Posterior cingulate gyrus (tissue), 11 donors: Measurements from ENCODE around the gene FMNL2.

Experiments
- DNase-seq, 10 donors: peaks; one replicate each; pipeline versions ENCODE4 v3.0.0 to v3.0.0-alpha.2; 2020 to 2021; ENCODE audit warnings: mixed read lengths in 3 of 10
- intact Hi-C: fragments of 100-400 bp; cut with DNase I; formaldehyde crosslinking; loops from one replicate; pipeline ENCODE4 v1.15.1; 2023

Gene FMNL2

DNA sequence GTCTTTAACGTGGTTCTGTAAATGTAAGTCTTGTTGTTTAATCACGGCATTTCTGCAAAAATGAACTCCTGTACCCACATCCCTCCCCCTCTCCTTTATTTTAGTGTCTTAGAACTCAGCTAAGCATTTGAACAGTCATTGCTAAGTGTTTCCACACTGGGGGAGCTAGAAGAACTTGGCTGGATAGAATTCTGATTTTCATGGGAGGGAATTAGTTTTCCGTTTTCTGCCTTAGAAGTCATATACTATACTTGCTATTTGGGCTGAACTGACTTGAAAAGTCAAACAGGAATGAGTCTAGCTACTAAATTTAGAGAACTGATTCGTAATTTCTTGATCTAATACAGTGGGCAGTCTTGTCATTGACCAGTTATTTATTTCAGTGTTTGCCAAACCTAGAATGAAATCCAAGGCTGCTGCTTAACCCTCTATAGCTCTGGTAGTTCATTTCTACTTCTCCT, 61.1 kb downstream of the FMNL2 start:
- DNase-seq = no peak
- intact Hi-C loops = loop anchor here (5.0 kb wide), 1 partner anchor 49 kb away; no protein-coding TSS in a partner anchor

DNA sequence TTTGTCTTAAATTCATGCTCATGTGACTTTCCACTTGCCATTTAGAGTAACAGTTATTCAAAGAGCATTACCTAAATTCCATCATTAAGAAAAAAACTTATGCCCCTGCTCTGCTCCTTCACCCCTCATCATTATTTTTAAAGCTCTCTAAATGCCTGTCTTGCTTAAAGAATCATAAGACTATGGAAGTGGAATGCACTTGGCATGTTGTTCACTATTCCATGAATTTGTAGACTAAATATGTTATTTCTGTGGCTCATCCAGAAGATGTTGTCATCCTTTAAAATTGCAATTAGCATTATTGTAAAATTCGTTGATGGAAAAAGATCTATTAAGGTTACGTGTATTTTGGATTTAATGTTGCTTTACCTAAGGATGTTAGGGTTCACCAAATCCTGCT, 61.8 kb downstream of the FMNL2 start:
- intact Hi-C loops = loop anchor here (5.0 kb wide), 1 partner anchor 49 kb away; no protein-coding TSS in a partner anchor
- no peak for DNase-seq

DNA sequence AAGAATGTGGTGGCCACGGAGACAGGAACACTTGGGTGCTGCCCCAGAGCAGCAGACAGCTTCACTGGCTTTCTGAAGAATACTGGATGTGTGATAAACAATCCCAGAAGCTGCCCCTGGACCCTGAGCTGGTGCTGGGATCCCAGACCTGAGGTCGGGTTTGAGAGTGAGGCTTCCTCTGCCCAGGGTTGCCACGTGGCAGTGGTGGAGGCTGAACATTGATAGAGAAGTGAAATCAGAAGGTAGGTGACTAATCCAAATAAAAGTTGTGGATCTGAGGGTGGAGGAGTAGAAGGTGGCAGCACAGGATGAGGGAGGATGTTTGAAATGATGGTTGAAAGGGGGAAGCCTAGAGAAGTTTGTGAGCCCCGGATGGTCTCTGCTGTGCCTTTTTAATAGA, 64.0 kb downstream of the FMNL2 start:
- DNase-seq = no peak
- intact Hi-C loops = loop anchor here (5.0 kb wide), 1 partner anchor 52 kb away; no protein-coding TSS in a partner anchor

DNA sequence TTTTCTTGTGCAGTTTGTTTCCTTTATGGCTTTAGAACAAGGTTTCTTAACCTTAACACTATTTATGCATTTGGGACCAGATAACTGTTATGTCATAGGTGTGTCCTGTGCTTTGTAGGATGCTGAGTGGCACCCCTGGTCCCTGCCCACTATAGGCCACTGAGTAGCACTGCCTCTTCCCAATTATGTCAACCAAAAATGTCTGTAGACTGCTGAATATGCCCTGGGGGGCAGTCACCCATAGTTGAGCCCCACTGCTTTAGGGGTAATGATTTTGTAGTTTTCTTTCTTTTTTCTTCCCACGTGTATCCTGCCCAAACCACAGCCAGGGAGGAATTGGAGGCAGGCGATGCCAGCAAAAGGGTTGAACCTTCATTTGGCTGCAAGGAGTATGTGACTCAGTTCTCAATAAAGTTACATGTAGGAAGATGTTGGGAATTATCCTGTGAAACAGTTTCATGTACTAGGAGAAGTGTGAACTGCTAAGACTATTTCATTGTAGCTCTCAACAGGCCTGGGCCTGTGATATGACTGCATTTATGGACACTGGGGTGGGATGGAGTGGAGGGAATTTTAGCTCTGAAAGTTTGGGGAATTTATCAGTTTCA, 65.7 kb downstream of the FMNL2 start:
- intact Hi-C loops = no loop called here

DNA sequence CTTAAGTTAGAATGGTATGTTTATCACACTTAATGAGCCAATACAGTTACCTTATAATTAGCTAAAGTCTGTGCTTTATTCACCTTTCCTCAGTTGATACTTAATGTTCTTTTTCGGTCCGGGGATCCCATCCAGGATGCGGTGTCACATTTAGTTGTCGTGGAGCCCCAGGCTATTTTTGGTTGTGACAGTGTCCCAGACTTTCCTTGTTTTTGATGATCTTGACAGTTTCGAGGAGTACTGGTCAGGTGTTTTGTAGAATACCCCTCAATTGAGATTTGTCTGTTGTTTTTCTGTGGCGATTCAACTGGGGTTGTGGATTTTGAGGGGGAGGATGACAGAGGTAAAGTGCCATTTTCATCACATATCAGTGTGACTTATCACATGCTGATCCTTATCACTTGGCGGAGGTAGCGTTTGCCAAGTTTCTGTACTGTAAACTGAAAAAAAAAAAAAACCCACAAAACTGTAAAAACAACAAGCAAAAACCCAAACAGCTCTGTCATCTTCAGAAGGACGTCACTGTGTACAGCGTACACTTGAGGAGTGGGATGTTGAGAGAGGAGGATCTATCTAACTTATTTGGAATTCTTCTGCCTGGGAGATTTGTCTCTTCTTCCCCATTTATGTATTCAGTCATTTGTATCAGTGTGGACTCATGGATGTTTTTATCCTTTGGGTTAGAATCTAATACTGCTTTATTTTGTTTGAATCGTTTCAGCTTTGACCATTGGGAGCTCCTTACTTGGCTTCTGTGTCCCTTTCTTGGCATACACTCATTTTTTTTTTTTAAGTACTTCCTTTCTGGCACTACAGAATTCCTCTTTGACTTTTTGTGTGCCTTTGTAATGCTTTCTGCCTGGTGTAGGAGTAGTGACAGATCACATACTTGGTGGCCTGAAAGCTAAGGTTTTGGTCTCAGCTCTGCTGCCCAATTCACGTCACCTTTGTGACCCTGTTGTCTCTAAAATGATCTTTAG, 68.1 kb downstream of the FMNL2 start:
- no peak for DNase-seq
- intact Hi-C loops = no loop called here

More for the DNA sequence above, 65.7 kb downstream of the FMNL2 start:
- peak in 2 of 10 donors; percentile 25 to 84 for DNase-seq

DNA sequence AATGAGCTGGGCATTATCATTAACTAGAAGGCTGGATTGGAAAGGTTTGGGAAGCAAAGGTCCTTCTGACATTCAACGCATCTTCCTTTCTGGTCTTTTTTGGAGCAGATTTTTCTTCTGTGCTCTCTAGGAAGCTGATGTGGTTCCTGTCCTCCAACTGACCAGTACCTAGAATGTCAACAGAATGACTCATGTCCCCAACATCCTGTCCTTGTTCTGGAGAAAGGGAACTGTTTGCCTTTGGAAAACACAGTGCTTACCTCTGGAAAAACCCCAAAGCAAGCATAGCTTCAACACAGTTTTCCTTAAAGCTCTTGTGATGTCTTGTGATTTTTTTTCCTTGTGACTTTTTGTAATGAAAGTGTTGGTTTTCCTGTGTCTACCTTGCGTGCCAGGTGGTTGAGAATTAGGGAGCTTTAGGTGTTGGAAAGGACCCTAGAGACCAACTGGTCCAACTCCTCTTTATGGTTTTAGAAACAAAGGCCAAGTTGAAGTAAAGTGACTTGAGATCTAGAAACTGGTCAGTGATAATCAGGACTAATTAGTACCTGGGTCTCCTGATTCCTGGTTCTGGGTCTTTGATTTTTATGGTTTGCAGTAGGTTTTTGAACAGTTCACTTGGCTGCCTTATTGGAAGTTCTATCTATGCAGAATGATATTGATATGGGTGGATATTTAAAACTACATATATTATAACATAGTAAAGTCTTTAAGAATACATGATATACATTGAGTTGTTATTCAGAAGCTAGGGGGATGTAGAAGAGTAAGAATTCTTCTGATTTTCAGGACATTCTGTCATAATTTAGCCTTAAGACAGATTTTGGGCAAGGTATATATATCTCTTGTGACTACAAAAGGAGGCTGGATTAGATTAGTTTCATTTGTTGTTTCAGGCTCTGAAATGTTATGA, 70.5 kb downstream of the FMNL2 start:
- no peak for DNase-seq
- intact Hi-C loops = no loop called here

DNA sequence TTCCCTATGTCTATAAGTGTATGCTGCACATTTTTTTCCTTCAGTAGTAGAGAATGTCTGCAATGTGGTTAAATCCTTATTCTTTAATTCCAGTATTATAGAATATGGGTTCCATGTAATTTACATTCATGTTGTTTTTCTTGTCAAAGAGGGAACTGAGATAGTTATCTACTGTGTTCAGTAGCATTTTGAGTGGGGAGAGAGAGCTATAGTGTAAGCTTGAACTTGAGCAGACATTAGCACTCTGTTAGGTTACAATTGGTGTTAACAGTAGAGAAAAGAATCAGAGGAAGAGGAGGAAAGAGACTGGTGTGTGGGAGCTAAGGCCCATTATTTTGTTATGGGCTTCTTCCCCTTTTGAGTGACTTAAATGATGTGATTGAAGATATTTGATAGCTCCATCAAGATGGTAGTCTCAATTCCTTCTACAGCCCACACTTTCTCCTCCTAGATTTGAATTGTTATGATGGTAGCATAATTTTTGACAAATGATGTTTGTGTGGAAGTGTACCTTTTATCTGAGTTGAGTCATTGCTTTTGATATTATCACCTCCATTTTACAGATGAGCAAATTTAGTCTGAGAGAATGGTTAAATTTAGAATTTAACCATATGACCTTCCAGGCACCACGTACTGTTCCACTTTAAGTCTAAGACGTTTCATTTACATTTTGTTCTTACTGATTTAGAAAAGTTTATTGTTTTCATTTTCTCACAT, 71.3 kb downstream of the FMNL2 start:
- DNase-seq = no peak
- intact Hi-C loops = no loop called here

DNA sequence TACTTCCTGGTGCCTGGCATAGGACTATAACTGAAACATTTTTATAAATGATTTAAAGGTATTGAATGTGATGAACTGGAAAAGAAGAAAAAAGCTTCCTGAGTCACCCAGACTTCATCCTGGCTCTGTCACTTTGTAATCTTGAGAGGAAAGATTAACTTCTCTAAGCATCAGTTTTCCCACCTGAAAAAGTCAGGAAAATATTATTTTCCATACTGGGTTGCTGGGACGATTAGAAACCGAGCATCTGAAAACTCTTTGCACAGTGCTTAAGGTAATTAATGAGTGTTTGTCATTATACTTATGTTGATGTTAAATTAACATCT, 71.8 kb downstream of the FMNL2 start:
- intact Hi-C loops = no loop called here
- no peak for DNase-seq

DNA sequence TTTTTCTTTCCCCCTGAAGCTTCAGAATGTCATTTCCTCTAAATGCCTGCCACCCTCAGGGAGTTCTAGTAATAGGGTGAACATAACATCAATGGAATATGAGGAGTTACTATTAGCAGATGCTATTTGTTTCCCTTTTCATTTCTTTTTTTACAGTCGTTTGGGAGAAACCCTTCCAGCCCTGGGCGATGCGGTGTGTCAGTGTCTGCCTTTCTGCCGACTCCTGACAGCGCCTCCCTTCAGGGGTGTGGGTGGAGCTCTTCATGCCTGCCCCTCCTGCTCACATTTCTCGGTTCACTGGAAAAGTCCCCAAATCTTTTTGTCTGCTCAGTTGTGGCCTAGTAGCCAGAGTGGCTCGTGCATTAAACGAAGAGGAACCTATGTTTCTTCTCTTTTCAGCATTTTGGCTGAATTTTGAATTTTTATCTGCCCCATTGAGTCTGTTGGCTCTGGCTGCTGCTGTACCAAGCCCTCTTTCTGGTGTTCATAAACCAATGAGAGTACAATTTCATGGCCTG, 72.3 kb downstream of the FMNL2 start:
- intact Hi-C loops = no loop called here
- peak in 8 of 10 donors; percentile 49 to 93 (median 61) for DNase-seq

DNA sequence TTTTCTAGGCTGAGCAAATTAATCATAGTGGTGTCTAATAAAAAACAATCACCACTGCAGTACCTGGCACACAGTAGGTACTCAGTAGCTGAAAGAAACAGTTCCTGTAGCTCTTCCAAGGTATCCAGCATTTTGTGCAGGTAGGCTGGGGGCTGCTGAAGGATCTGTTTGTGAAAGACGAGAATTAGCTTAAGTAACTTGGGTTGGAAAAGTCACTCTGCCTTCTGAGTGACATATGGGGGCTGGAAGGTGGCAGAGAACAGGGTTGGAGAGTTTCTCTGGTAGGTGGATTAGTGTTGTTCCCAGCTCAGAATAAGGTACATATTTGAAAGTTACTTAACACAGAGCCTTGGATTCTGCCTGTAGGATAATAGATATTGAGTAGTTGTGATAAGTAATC, 72.8 kb downstream of the FMNL2 start:
- DNase-seq = no peak
- intact Hi-C loops = no loop called here

DNA sequence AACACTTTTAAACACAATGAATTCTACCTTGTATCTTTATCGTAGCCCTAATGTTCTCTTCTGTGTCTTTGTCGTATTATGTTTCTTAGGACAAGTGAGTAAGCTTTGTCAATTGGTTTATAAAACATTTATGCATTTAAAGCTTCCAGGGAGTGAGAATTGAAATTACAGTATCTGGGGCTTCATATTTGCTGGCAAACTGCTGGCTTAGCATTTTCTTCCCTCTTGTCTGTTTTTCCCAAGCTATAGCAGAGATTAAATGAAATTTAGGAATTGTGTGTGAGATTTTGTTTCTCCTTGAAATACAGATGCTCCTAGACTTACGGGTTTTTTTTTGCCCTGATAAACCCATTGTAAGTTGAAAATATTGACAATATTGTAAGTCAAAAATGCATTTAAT, 73.3 kb downstream of the FMNL2 start:
- DNase-seq = no peak
- intact Hi-C loops = no loop called here

DNA sequence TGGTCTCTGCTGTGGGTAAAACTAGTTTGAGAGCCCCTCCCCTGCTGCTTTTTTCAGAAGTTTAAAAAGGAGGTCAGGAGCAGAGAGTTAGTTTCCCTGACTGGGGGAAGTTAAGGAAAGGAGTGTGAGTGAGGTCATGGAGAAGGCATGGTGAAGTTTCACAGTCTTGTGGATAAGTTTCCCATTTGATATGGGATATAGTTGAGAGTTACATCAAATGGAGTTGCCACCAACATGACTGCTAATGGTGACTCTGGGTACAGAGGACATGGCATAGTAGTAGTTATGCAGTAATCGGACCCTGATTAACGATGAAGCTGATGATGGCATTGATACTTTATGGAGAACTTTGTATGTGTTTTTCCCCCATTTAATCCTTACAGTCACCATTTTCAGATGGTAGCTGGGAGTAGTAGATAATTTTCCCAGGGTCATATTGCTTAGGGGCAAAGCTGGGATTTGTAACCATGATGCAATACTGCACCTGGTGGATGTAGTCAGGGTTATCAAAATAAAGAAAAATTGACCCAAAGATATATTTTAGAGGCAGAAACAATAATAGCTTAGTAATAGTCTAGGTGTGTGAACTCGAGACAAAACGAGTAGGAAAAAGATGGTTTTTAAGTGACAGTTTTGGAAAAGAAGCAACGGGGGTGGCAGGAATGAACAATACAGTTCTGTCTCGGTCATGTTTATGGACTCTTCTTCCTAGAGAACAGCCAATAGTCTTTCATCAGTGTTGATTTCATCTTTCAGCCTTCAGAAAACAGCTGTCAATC, 74.6 kb downstream of the FMNL2 start:
- no peak for DNase-seq
- intact Hi-C loops = no loop called here

DNA sequence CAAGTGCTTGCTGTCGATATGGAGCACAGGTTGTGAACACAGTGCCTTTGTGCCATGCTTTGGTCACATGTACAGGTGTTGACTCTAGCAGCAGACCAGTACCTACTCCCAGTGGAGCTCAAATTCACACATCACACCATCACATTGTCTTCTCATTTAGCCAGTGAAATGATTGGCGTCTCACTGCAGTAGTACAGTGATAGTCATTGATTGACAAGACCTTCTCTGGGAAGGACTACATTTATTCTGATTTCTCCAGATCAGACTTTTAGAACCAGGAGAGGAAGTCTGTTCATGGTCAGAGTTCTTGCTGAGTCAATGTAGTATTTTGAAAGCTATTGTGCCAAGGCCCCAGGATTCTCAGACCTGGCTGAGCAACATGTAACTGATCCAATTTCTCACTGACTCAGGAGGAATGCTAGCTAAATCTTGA, 75.2 kb downstream of the FMNL2 start:
- intact Hi-C loops = no loop called here
- no peak for DNase-seq

DNA sequence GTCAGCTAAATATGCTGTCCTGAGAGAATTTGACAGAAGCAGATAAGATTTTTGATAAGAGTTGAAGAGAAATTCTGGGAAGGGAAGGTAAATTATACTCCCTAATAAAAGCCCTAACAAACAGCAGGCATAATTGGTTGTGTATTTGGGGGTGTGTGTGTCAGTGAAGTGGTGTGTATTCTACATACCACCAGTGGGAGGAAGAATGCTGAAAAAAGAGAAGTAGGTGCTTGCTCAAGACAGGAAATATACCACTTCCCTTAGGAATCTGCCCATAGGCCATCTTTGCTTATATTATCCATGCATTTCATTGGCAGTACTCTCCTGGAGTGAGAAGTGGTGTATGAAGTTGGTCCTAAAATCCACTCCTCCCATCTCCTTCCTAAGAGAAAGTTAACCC, 76.2 kb downstream of the FMNL2 start:
- intact Hi-C loops = no loop called here
- DNase-seq = no peak

DNA sequence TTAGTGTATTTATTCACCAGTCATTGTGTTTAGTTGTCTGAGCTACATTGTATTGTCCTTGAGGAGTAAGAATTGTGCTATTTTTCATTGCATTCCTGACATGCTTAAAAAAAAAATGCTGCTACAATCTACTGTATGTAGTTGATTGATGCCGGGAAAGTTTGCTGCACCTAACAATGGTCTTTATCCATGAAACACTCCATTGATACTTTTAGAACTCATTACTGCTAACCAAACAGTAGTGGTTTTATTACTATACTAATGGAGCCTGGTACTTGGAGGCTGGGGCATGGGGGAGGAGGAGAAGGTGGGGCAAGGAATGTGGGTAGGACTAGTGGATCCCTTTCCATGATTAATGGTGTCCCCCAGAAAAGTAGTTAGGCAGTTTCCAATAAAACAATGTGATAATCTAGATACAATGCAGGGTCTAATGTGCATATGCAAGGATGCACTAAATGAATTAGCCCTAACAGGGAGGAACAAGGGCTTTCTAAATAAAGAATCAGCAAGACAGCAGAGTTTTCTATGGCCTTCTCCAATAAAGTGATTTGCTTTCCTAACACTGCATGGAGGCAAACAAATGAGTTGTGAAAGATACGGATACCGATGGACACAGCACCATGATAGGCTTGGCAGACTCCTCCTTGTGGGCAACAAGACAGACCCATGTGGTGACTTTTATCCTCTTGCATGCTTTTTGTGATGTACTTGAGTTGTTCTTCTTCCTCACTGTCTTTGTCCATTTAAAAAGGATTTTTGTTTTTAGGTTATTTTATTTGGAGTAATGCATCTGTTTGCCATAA, 78.5 kb downstream of the FMNL2 start:
- intact Hi-C loops = no loop called here
- no peak for DNase-seq

DNA sequence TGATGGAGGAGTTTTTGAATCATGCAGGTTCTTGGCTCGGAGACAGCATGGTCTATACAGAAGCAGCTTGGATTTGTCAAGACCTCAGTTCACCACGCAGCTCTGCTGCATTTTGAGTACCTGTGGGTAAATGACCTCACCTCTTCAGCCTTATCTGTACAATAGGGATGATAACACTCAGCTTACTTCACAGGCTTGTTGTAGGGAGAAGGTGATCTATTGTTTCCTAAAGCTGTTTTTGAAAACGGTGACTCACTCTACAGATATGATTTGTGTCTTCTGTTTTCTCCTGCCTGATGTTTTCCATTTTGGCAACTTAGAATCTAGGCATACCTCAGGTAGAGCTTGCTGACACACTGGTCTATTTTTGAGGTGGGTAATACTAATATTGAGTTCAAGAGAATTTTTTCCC, 80.3 kb downstream of the FMNL2 start:
- intact Hi-C loops = loop anchor here (5.0 kb wide), 1 partner anchor 78 kb away; the partner anchor contains the start of gene FMNL2
- no peak for DNase-seq

DNA sequence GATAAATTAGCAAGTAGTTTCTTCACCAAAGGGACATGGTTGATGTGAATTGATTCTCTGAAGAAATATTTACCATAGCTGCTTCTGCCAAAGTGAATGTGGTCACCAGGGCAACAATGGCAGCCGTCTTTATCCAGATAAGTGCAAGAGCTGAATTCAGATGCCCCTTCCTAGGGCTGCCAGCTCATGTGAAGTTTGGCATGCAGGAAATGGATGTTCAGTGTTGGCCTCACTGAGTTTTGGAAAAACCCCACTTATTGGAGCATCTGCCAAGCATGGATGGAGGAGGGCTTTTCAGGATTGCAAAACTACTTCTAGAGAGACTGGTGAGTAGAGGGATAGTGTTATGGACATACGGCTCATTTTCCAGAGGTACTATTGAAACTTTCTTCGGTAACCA, 80.8 kb downstream of the FMNL2 start:
- DNase-seq = no peak
- intact Hi-C loops = loop anchor here (5.0 kb wide), 1 partner anchor 78 kb away; the partner anchor contains the start of gene FMNL2

DNA sequence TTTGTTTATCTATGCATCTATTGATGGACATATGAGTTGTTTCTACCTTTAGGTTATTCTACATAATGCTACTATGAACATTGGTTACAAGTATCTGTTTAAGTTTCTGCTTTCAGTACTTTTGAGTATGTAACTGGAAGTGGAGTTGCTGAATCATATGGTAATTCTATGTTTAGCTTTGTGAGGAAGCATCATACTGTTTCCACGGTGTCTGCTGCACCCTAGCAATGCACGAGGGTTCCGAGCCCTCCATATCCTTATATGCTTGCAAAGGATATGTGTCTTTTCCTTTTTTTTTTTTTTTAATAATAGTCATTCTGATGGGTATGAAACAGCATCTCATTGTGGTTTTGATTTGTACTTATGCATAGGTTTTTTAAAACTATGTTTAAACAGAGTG, 83.7 kb downstream of the FMNL2 start:
- peak in 4 of 10 donors; percentile 43 to 92 (median 62) for DNase-seq
- intact Hi-C loops = loop anchor here (5.0 kb wide), 1 partner anchor 81 kb away; the partner anchor contains the start of gene FMNL2
